Fibroblast of skin of right biceps (primary cell): ENCODE data around the gene STRN3.
A peak's percentile ranks its signal among the peaks of the same experiment; 100 is the strongest.
"Not testable (repeated sequence)": the region's sequence is repeated elsewhere in the genome, so short reads cannot be mapped to it uniquely, and the experiment has no call there.

Experiments used
- DNase-seq: peaks from one replicate; pipeline ENCODE4 v3.0.0-alpha.2; 2013

Gene STRN3

GRCh38 chr14:31036552-31036951, 10.4 kb upstream of the STRN3 start:
- DNase-seq = no peak

- DNase-seq = no peak
Observed at GRCh38 chr14:31030469-31030868, 4.3 kb upstream of the STRN3 start.

GRCh38 chr14:31029016-31029970, 3.1 kb upstream of the STRN3 start:
- DNase-seq = no peak

- DNase-seq = peak; percentile 13
Observed at GRCh38 chr14:31027847-31028246, 1.7 kb upstream of the STRN3 start.

GRCh38 chr14:31026450-31027235, 464 bp upstream of the STRN3 start:
- peak; percentile 98 for DNase-seq

- DNase-seq = peak; percentile 16
Observed at GRCh38 chr14:31025367-31026076, 657 bp downstream of the STRN3 start, which contains the start of gene AP4S1. AP4S1 (plus strand) TSS chr14:31025649; CDS start chr14:31066197, 40,548 bp downstream.

GRCh38 chr14:31024577-31025366, 1.4 kb downstream of the STRN3 start:
- peak; percentile 28 for DNase-seq

GRCh38 chr14:31024010-31024480, 2.1 kb downstream of the STRN3 start:
- no peak for DNase-seq

GRCh38 chr14:31022386-31022785, 3.8 kb downstream of the STRN3 start:
- no peak for DNase-seq

GRCh38 chr14:31021576-31021949, 4.6 kb downstream of the STRN3 start:
- no peak for DNase-seq

- no peak for DNase-seq
Observed at GRCh38 chr14:31020834-31021575, 5.2 kb downstream of the STRN3 start.

- no peak for DNase-seq
Observed at GRCh38 chr14:31018057-31018645, 8.0 kb downstream of the STRN3 start.

- no peak for DNase-seq
Observed at GRCh38 chr14:31013841-31014240, 12.3 kb downstream of the STRN3 start.

GRCh38 chr14:31010935-31011334, 15.2 kb downstream of the STRN3 start:
- DNase-seq = no peak

- no peak for DNase-seq
Observed at GRCh38 chr14:31009836-31010574, 16.2 kb downstream of the STRN3 start.

GRCh38 chr14:31006703-31007102, 19.5 kb downstream of the STRN3 start:
- DNase-seq = no peak

- not testable (repeated sequence) for DNase-seq
Observed at GRCh38 chr14:31004007-31004406, 22.2 kb downstream of the STRN3 start.

- no peak for DNase-seq
Observed at GRCh38 chr14:31003284-31003683, 22.9 kb downstream of the STRN3 start.

GRCh38 chr14:31001339-31001658, 24.9 kb downstream of the STRN3 start:
- DNase-seq = no peak

GRCh38 chr14:31000629-31001338, 25.4 kb downstream of the STRN3 start:
- DNase-seq = no peak
